Upper lobe of left lung (tissue), 4 donors: Measurements from ENCODE around the gene ITGA11.

Experiments
- CTCF ChIP-seq, 6 experiments: fragments of 450-650 bp in 4 of 6; fragments of 200-600 bp in 2 of 6; sonication (generic) in 2 of 6; IDR thresholded peaks; one replicate each; pipeline ENCODE4 v1.5.1; 2016 to 2019; ENCODE audit warnings: antibody characterized with exemption in 6 of 6
- POLR2AphosphoS5 ChIP-seq, 2 donors: sonication (generic); formaldehyde crosslinking; IDR thresholded peaks; one replicate each; pipeline ENCODE4 v1.5.1; 2017; ENCODE audit warnings: antibody characterized with exemption in 2 of 2

GRCh38 chr15:68407141-68407885 lies 24.6 kb downstream of the ITGA11 start:
- TF ChIP-seq CTCF (IDR thresholded peaks at IDR 0.05) (no peak), POLR2AphosphoS5 (IDR thresholded peaks at IDR 0.05) (no peak)
